Common myeloid progenitor, CD34-positive (primary cell): ENCODE measurements around the gene KRTAP20-3.

Experiments used
- CTCF ChIA-PET: fragments of 350-600 bp; sonication (Branson Sonifier 250); formaldehyde crosslinking; loops from one replicate; lab custom pipeline; 2021; ENCODE audit warnings: antibody characterized with exemption; lab: Charles Lee
- POLR2A ChIA-PET: fragments of 350-600 bp; sonication (Branson Sonifier 250); formaldehyde crosslinking; loops from one replicate; lab custom pipeline; 2021; ENCODE audit warnings: antibody characterized with exemption; lab: Charles Lee
- DNase-seq, 3 donors: peaks; one replicate each; pipeline versions ENCODE4 v3.0.0 to v3.0.0-alpha.2; 2013
- H3K27ac ChIP-seq, 2 experiments: 1 replicate in 1 of 2; 2 replicates in 1 of 2; pipeline ENCODE4 v1.7.0; 2013; ENCODE audit warnings: inconsistent platforms in 2 of 2, low read length in 2 of 2, mild to moderate bottlenecking in 2 of 2, low read depth in 1 of 2, moderate library complexity in 1 of 2; ENCODE audit not compliant: severe bottlenecking in 2 of 2, insufficient read depth in 1 of 2, poor library complexity in 1 of 2
- H3K27me3 ChIP-seq, 5 experiments: replicated peaks in 2 of 5; 1 replicate in 3 of 5; 2 replicates in 2 of 5; pipeline versions ENCODE4 v1.6.1 to v1.7.0; 2013; ENCODE audit warnings: low read length in 4 of 5, mild to moderate bottlenecking in 2 of 5, moderate library complexity in 2 of 5, inconsistent platforms in 1 of 5; ENCODE audit not compliant: insufficient read depth in 5 of 5, control insufficient read depth in 4 of 5
- H3K36me3 ChIP-seq, 4 experiments: 1 replicate in 2 of 4; 2 replicates in 2 of 4; pipeline versions ENCODE4 v1.6.1 to v1.7.0; 2013; ENCODE audit warnings: low read length in 3 of 4, control low read depth in 1 of 4, mild to moderate bottlenecking in 1 of 4; ENCODE audit not compliant: control insufficient read depth in 4 of 4, insufficient read depth in 4 of 4
- H3K4me1 ChIP-seq, 4 experiments: 1 replicate in 3 of 4; 2 replicates in 1 of 4; pipeline versions ENCODE4 v1.6.1 to v1.7.1; 2013; ENCODE audit warnings: low read length in 3 of 4, mild to moderate bottlenecking in 3 of 4, control low read depth in 1 of 4, inconsistent platforms in 1 of 4, moderate library complexity in 1 of 4; ENCODE audit not compliant: control insufficient read depth in 4 of 4, insufficient read depth in 4 of 4; ENCODE audit errors: control extremely low read depth in 1 of 4
- H3K4me3 ChIP-seq, 7 experiments: 1 replicate in 4 of 7; 2 replicates in 3 of 7; pipeline versions ENCODE4 v1.5.1 to v1.7.0; 2013; ENCODE audit warnings: mild to moderate bottlenecking in 7 of 7, low read length in 6 of 7, moderate library complexity in 6 of 7, inconsistent platforms in 2 of 7, low read depth in 2 of 7, control low read depth in 1 of 7; ENCODE audit not compliant: insufficient read depth in 4 of 7, control insufficient read depth in 1 of 7; ENCODE audit errors: extremely low read depth in 1 of 7
- H3K9me3 ChIP-seq, 5 experiments: 1 replicate in 4 of 5; 2 replicates in 1 of 5; pipeline versions ENCODE4 v1.6.1 to v1.7.1; 2013; ENCODE audit warnings: low read length in 4 of 5, mild to moderate bottlenecking in 2 of 5, inconsistent platforms in 1 of 5, low read depth in 1 of 5, moderate library complexity in 1 of 5; ENCODE audit not compliant: control insufficient read depth in 4 of 5, insufficient read depth in 2 of 5; ENCODE audit errors: control extremely low read depth in 1 of 5
- WGBS: methylation state at CpG from one replicate; pipeline ENCODE4 v1.1.5; 2013; ENCODE audit not compliant: insufficient coverage; 5-methylcytosine and 5-hydroxymethylcytosine counted together

Gene KRTAP20-3

DNA sequence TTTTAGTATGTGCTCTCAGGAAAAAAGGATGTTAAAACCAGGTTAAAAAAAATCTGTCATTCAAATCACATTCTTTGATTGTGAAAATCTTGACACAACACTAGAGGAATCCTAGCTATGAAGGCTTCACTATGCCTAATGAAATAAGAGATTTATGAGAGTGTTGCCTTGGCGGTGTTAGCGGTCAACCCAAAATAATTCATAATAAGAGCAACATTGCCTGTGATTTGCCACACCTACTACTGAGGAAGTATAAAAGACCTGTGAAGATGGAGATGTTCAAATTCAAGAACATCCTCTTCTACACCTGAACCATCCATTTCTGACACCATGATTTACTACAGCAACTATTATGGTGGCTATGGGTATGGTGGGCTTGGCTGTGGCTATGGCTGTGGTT is 26.5 kb upstream of the KRTAP20-3 start, which contains the start of gene KRTAP20-1:
TSS of gene KRTAP20-1 (plus strand) at position 301 of the 400 bp plus-strand sequence. CDS start at position 331, 30 bp downstream.
- WGBS = no CpG with 5 or more reads among the region's 2 CpGs
- Histone ChIP-seq H3K36me3 (no peaks in the 10 kb centered on the region), H3K4me3 (no peak within 1 kb of the TSS), H3K9me3 (no peaks in the 10 kb centered on the region), H3K4me1 (no peaks in the 10 kb centered on the region), H3K27me3 (no peaks in the 10 kb centered on the region), H3K27ac (no peak within 1 kb of the TSS)
- no peak for DNase-seq
- ChIA-PET CTCF (no interaction called here), POLR2A (no interaction called here)

DNA sequence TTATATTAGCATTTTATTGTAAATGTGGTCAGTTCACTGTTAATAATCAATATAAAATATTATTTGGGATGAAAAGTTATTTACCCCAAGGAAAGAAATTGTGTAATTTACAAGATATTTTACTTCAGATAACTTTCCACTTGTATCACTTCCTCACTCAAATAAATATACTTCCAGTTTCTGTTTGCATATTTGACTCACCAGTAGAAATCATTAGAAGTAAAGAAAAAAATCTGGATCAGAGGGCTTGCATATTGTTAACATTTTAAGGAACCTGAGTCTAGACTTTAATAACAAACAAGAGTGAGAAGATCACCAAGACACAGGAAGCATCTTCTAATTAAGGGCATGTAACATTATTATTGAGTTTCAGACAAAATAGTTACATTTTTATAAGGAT is 22.6 kb upstream of the KRTAP20-3 start:
- DNase-seq = no peak
- ChIA-PET POLR2A (no interaction called here), CTCF (no interaction called here)
- Histone ChIP-seq H3K4me1 (no peaks in the 10 kb centered on the region), H3K36me3 (no peaks in the 10 kb centered on the region), H3K4me3 (no peak overlapping the region), H3K27me3 (no peaks in the 10 kb centered on the region), H3K27ac (no peak overlapping the region), H3K9me3 (peaks cover 0 to 3% (median 0%) of the 10 kb centered on the region in 5 experiments)

DNA sequence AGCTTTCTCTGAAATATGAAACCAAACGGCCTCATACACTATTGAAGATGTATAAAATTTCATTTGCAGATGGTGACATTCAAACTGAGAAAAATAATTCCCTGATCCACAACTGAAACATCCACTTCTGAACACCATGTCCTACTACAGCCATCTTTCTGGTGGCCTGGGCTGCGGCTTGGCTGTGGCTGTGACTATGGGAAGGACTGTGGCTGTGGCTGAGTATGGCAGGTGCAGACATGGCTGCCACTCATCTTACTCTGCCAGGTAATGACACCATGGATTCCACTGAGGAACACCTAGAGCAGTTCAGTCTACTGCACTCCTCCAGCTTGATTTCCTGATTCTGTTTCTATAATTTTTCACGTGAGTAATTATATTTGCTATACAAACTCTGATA is 22.1 kb upstream of the KRTAP20-3 start, which contains the start of gene KRTAP20-4:
TSS of gene KRTAP20-4 (plus strand) at position 106 of the 400 bp plus-strand sequence.
- ChIA-PET POLR2A (no interaction called here), CTCF (no interaction called here)
- 100% methylated on average over 1 of the region's 3 CpGs for WGBS
- Histone ChIP-seq H3K36me3 (no peaks in the 10 kb centered on the region), H3K4me3 (no peak within 1 kb of the TSS), H3K27ac (no peak within 1 kb of the TSS), H3K4me1 (no peaks in the 10 kb centered on the region), H3K9me3 (peaks cover 0 to 3% (median 0%) of the 10 kb centered on the region in 5 experiments), H3K27me3 (no peaks in the 10 kb centered on the region)
- DNase-seq = no peak

DNA sequence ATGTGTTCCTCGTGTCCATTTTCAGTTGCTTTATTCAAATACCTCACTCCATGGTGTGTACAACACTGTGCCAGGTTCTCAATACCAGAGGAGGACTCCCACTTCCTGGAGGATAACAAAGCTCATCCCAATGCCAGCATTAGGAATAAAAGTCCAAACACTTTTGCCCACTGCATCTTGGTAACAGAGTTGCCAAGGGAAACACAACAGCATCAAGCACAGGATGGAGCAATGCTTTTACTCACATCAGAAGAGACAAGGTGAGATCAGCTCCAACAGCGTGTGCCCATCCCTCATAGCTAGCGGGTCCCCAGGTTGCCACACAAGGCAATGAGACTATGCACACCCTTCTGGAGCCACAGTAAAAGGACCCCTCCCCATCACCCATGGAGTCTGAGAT is 19.3 kb upstream of the KRTAP20-3 start:
- 95% methylated on average over 2 of the region's 3 CpGs for WGBS
- no peak for DNase-seq

DNA sequence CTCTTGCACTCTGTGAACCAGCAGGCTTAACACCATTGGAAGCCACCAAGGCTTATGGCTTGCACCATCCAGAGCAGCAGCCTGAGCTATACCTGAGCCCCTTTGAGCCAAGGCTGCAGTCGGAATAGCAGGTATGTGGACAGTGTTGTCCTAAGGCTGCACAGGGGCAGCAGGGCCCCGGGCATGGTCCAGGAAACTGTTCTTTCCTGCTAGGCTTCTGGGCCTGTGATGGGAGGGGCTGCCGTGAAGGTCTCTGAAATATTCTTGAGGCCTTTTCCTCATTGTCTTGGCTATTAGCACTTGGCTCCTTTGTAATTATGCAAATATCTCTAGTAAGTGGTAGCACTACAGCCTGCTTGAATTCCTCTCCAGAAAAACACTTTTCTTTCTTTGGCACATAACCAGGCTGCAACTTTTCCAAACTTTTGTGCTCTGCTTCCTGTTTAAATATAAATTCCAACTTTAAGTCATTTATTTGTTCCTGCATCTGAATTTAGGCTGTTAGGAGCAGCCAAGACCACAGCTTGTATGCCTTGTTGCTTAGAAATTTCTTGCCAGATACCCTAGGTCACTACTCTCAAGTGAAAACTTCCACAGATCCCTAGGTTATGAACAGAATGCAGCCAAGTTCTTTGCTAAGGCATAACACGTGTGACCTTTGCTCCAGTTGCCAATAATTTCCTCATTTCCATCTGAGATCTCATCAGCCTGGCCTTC is 17.1 kb upstream of the KRTAP20-3 start:
- CTCF ChIA-PET = interaction anchor here (0.5 kb wide), 1 partner anchor 495 kb away, joined by 3 read pairs; no protein-coding TSS in a partner anchor
- H3K4me3 ChIP-seq = no peak overlapping the region
- 92% methylated on average over 3 of the region's 4 CpGs for WGBS

More for the DNA sequence above, 19.3 kb upstream of the KRTAP20-3 start:
- H3K4me1 ChIP-seq = no peaks in the 10 kb centered on the region
- peaks cover 0 to 3% (median 1%) of the 10 kb centered on the region in 5 experiments for H3K9me3 ChIP-seq
- ChIA-PET CTCF (interaction anchor here (0.6 kb wide), 1 partner anchor 13 kb away, joined by 3 read pairs; no protein-coding TSS in a partner anchor), POLR2A (no interaction called here)
- H3K36me3 ChIP-seq = no peaks in the 10 kb centered on the region
- H3K27me3 ChIP-seq = no peaks in the 10 kb centered on the region
- H3K27ac ChIP-seq = no peak overlapping the region
- H3K4me3 ChIP-seq = no peak overlapping the region

DNA sequence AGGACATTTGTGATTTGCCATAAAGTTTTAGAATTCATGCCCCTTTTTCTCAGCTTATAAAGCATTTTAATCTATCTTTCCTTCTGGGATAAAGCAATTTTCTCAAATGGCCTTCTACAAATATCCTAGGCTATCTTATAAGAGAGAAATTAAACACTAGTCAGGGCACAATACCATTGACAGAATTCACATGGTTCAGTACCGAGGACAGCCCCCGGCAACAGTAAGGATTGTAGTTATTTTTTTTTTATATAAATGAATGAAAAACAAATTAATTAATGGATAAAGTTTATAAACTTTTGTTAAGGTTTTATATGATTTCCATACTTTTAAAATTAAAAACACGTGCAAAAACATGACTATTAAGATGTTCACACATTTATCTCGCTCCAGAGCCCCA is 14.6 kb upstream of the KRTAP20-3 start:
- H3K27me3 ChIP-seq = no peaks in the 10 kb centered on the region
- no peak for DNase-seq
- H3K9me3 ChIP-seq = peaks cover 0 to 3% (median 1%) of the 10 kb centered on the region in 5 experiments
- H3K27ac ChIP-seq = no peak overlapping the region
- H3K4me3 ChIP-seq = no peak overlapping the region
- POLR2A ChIA-PET = no interaction called here
- H3K36me3 ChIP-seq = no peaks in the 10 kb centered on the region
- CTCF ChIA-PET = no interaction called here
- WGBS = no CpG with 5 or more reads among the region's 4 CpGs
- H3K4me1 ChIP-seq = no peaks in the 10 kb centered on the region

More for the DNA sequence above, 17.1 kb upstream of the KRTAP20-3 start:
- Histone ChIP-seq H3K27ac (no peak overlapping the region), H3K9me3 (peaks cover 0 to 3% (median 1%) of the 10 kb centered on the region in 5 experiments), H3K4me1 (no peaks in the 10 kb centered on the region), H3K36me3 (no peaks in the 10 kb centered on the region), H3K27me3 (no peaks in the 10 kb centered on the region)
- POLR2A ChIA-PET = no interaction called here
- DNase-seq = no peak

DNA sequence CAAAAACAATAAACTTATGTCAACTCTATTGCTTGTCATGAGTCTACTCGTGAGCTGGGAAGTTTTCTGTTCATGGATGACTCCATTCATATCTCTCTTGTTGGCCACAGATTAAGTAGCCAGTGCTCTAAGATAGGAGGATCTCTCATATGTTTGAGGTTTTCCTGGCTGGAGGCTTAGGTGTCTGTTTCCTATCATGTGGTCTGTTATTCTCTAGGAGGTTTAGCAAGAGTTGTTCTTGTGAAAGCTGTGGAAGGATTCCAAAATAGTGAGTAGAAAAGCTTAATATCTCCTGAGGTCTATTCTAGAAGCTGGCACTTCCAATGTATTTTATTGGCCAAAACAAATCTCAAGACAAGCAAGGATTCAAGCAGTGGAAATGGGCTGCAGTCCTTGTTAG is 13.5 kb upstream of the KRTAP20-3 start:
- Histone ChIP-seq H3K4me1 (no peaks in the 10 kb centered on the region), H3K27me3 (no peaks in the 10 kb centered on the region), H3K27ac (no peak overlapping the region), H3K9me3 (peaks cover 0 to 3% (median 1%) of the 10 kb centered on the region in 5 experiments), H3K36me3 (no peaks in the 10 kb centered on the region), H3K4me3 (no peak overlapping the region)
- ChIA-PET CTCF (no interaction called here), POLR2A (no interaction called here)
- 100% methylated on average over 1 of the region's 1 CpG for WGBS
- DNase-seq = no peak
